Osteocyte (in vitro differentiated cells): ENCODE measurements around the gene SF3A1. TPM values are rescaled to one million over a fixed set of nuclear protein-coding genes. Genes with fewer than 3 reads are reported as not detected.

Source experiments
- DNase-seq: peaks from one replicate; pipeline ENCODE4 v3.0.0; 2021; ENCODE audit warnings: mixed read lengths; ENCODE audit not compliant: unreplicated experiment; ENCODE audit errors: extremely low spot score
- H3K27ac Mint-ChIP-seq: one replicate; pipeline ENCODE4 v1.8.0; 2021; ENCODE audit warnings: mild to moderate bottlenecking, mixed read lengths; ENCODE audit not compliant: unreplicated experiment
- H3K27me3 Mint-ChIP-seq: one replicate; pipeline ENCODE4 v1.8.0; 2021; ENCODE audit warnings: mixed read lengths; ENCODE audit not compliant: unreplicated experiment
- H3K36me3 Mint-ChIP-seq: one replicate; pipeline ENCODE4 v1.8.0; 2021; ENCODE audit warnings: mixed read lengths; ENCODE audit not compliant: unreplicated experiment
- H3K4me1 Mint-ChIP-seq: one replicate; pipeline ENCODE4 v1.8.0; 2021; ENCODE audit warnings: mixed read lengths; ENCODE audit not compliant: unreplicated experiment
- H3K4me3 Mint-ChIP-seq: one replicate; pipeline ENCODE4 v1.8.0; 2021; ENCODE audit warnings: mild to moderate bottlenecking, moderate library complexity, mixed read lengths; ENCODE audit not compliant: unreplicated experiment
- H3K9me3 Mint-ChIP-seq: one replicate; pipeline ENCODE4 v1.8.0; 2021; ENCODE audit warnings: mixed read lengths; ENCODE audit not compliant: unreplicated experiment
- CTCF ChIP-seq: fragments of 200-600 bp; sonication (generic); IDR thresholded peaks from 2 replicates; pipeline ENCODE4 v1.5.0; 2021; ENCODE audit warnings: antibody characterized with exemption, mild to moderate bottlenecking, moderate library complexity
- total RNA-seq: library from RNA; stranded (reverse); gene quantifications from 2 replicates; pipeline ENCODE4 v1.2.1, GENCODE V29; 2021

The SF3A1 gene
- total RNA-seq, 1 donor from 2014 or later, result 170 TPM

GRCh38 chr22:30370641-30371230, 14.0 kb upstream of the SF3A1 start:
- H3K4me1 Mint-ChIP-seq, result no peaks in the 10 kb centered on the region
- TF ChIP-seq CTCF, result no peak

GRCh38 chr22:30368420-30368819, 11.7 kb upstream of the SF3A1 start:
- DNase-seq, result no peak
- Mint-ChIP-seq H3K4me3 (no peak overlapping the region), H3K36me3 (no peaks in the 10 kb centered on the region), H3K4me1 (no peaks in the 10 kb centered on the region), H3K27me3 (no peaks in the 10 kb centered on the region), H3K27ac (no peak overlapping the region), H3K9me3 (no peaks in the 10 kb centered on the region)
- TF ChIP-seq CTCF, result no peak

More at GRCh38 chr22:30370641-30371230, 14.0 kb upstream of the SF3A1 start:
- no peak for DNase-seq
- no peaks in the 10 kb centered on the region for H3K9me3 Mint-ChIP-seq
- no peaks in the 10 kb centered on the region for H3K27me3 Mint-ChIP-seq
- H3K27ac Mint-ChIP-seq, result no peak overlapping the region
- no peaks in the 10 kb centered on the region for H3K36me3 Mint-ChIP-seq
- no peak overlapping the region for H3K4me3 Mint-ChIP-seq

DNA sequence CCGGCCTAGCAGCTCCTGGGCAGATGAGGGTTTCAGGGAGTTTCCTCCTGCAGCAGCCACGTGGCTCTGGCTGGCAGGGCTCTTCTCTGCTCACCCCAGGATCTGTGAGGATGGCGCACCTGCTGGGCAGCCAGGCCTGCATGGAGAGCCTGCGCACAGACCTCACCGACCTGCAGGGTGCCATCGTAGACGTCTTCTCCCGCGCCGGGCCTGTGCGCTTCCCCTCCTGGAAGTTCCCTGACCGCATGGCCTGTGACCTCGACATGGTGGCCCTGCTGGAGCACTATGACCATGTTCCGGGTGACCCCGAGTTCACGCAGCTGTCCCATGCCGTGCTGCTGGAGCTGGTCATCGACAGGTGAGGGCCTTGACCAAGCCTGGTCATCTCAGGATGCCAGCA, 9.2 kb upstream of the SF3A1 start:
- peaks cover 5% of the 10 kb centered on the region for H3K36me3 Mint-ChIP-seq
- H3K9me3 Mint-ChIP-seq, result no peaks in the 10 kb centered on the region
- no peaks in the 10 kb centered on the region for H3K27me3 Mint-ChIP-seq
- no peak for TF ChIP-seq CTCF
- peak; percentile 79 for DNase-seq
- H3K4me3 Mint-ChIP-seq, result no peak overlapping the region
- no peaks in the 10 kb centered on the region for H3K4me1 Mint-ChIP-seq
- H3K27ac Mint-ChIP-seq, result no peak overlapping the region

DNA sequence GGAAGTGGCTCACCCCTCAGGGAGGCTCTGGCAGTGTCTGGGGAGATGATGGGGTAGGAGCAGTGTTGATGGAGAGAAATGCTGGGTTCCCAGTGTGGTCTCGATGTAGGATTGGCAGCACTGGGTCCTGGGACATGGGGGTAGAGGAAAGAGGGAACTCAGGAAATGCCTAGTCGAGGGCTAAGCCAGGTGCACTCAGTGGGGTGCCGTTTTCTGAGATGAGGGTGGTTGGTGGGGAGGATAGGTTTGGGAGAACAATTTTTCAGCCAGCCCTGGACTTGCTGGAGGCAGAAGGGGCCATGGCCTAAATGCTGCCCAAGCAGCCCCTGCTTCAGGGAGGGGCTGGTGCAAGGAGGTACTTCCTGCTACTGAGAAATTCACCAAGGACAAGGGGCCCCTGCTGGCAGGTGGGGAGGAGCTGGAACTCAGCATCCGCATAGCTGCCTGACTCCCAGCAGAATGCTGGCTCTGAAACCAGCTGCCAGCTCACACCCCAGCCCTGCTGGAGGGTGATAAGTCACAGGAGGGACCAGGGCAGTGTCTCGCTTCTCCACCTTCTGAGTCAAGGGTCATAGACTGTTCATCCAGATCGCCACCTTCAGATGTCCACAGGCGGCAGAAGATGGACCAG, 6.1 kb upstream of the SF3A1 start:
- DNase-seq, result no peak
- TF ChIP-seq CTCF, result no peak
- Mint-ChIP-seq H3K36me3 (peaks cover 5% of the 10 kb centered on the region), H3K4me1 (peaks cover 3% of the 10 kb centered on the region), H3K9me3 (no peaks in the 10 kb centered on the region), H3K27ac (no peak overlapping the region), H3K4me3 (no peak overlapping the region), H3K27me3 (no peaks in the 10 kb centered on the region)

- Mint-ChIP-seq H3K36me3 (peaks cover 5% of the 10 kb centered on the region), H3K27ac (no peak overlapping the region), H3K27me3 (no peaks in the 10 kb centered on the region), H3K9me3 (no peaks in the 10 kb centered on the region), H3K4me1 (peaks cover 8% of the 10 kb centered on the region), H3K4me3 (no peak overlapping the region)
- DNase-seq, result no peak
- no peak for TF ChIP-seq CTCF
Observed at GRCh38 chr22:30361916-30362650, 5.4 kb upstream of the SF3A1 start.
